Measurements from ENCODE around the gene CAMTA2. TPM values are rescaled to one million over a fixed set of nuclear protein-coding genes. Genes with fewer than 3 reads are reported as not detected.

Gene CAMTA2
- total RNA-seq, 1 donor from 2014 or later = 0.34 TPM

GRCh38 chr17:4942760-4943508, 44.5 kb downstream of the CAMTA2 start:
- H4K20me1 ChIP-seq (ENCODE audit: low read depth) = peaks cover 62% of the 10 kb centered on the region
- peaks cover 25% of the 10 kb centered on the region for H3K4me1 ChIP-seq
- Mint-ChIP-seq H3K9me3 (no peaks in the 10 kb centered on the region), H3K4me3 (peak overlapping the region; percentile 96), H3K27me3 (ENCODE audit: insufficient read depth, low read depth) (peaks cover 11% of the 10 kb centered on the region), H3K36me3 (peaks cover 30% of the 10 kb centered on the region), H3K27ac (no peak overlapping the region), H3K4me1 (peaks cover 44% of the 10 kb centered on the region)
- no peaks in the 10 kb centered on the region for H3K36me3 ChIP-seq
- H3K9ac ChIP-seq = no peak overlapping the region
- H2AFZ ChIP-seq (replicated peaks) = no peak overlapping the region
- H3K4me2 ChIP-seq = no peak overlapping the region
- no peaks in the 10 kb centered on the region for H3K9me3 ChIP-seq (ENCODE audit: low read depth)
- DNase-seq (ENCODE audit: low spot score) = no peak
- no peak overlapping the region for H3K4me3 ChIP-seq
- no peaks in the 10 kb centered on the region for H3K27me3 ChIP-seq
- peaks cover 87% of the 10 kb centered on the region for H3K79me2 ChIP-seq (ENCODE audit: low read depth)
- H3K27ac ChIP-seq = no peak overlapping the region
- peaks cover 83% of the 10 kb centered on the region for H3F3A ChIP-seq (ENCODE audit: low read depth)
- TF ChIP-seq EZH2phosphoT487 (IDR thresholded peaks at IDR 0.05) (no peak), EZH2 (IDR thresholded peaks at IDR 0.05) (no peak), CTCF (IDR thresholded peaks at IDR 0.05) (no peak)

GRCh38 chr17:4941319-4941610, 46.2 kb downstream of the CAMTA2 start:
- peak overlapping the region; percentile 96 for H3K9ac ChIP-seq
- H3K4me3 ChIP-seq = peak overlapping the region; percentile 78
- no peaks in the 10 kb centered on the region for H3K27me3 ChIP-seq
- Mint-ChIP-seq H3K27me3 (ENCODE audit: insufficient read depth, low read depth) (peaks cover 6% of the 10 kb centered on the region), H3K4me1 (peaks cover 36% of the 10 kb centered on the region), H3K36me3 (peaks cover 25% of the 10 kb centered on the region), H3K4me3 (peak overlapping the region; percentile 96), H3K27ac (peak overlapping the region; percentile 79), H3K9me3 (no peaks in the 10 kb centered on the region)
- H3F3A ChIP-seq (ENCODE audit: low read depth) = peaks cover 66% of the 10 kb centered on the region
- TF ChIP-seq CTCF (IDR thresholded peaks at IDR 0.05) (no peak), EZH2phosphoT487 (IDR thresholded peaks at IDR 0.05) (no peak), EZH2 (IDR thresholded peaks at IDR 0.05) (no peak)
- H3K4me1 ChIP-seq = peaks cover 18% of the 10 kb centered on the region
- no peaks in the 10 kb centered on the region for H3K36me3 ChIP-seq
- no peak overlapping the region for H3K27ac ChIP-seq
- H2AFZ ChIP-seq (replicated peaks) = no peak overlapping the region
- DNase-seq (ENCODE audit: low spot score) = no peak
- H4K20me1 ChIP-seq (ENCODE audit: low read depth) = peaks cover 48% of the 10 kb centered on the region
- peak overlapping the region; percentile 100 for H3K4me2 ChIP-seq
- peaks cover 78% of the 10 kb centered on the region for H3K79me2 ChIP-seq (ENCODE audit: low read depth)
- no peaks in the 10 kb centered on the region for H3K9me3 ChIP-seq (ENCODE audit: low read depth)

GRCh38 chr17:4940555-4941318, 46.7 kb downstream of the CAMTA2 start:
- H3K36me3 Mint-ChIP-seq = peaks cover 27% of the 10 kb centered on the region
- Histone ChIP-seq H3K4me2 (peak overlapping the region; percentile 100), H3K4me1 (peaks cover 16% of the 10 kb centered on the region), H3F3A (ENCODE audit: low read depth) (peaks cover 61% of the 10 kb centered on the region), H3K36me3 (no peaks in the 10 kb centered on the region), H3K27me3 (no peaks in the 10 kb centered on the region), H3K79me2 (ENCODE audit: low read depth) (peaks cover 73% of the 10 kb centered on the region), H3K4me3 (peak overlapping the region; percentile 78), H3K27ac (peak overlapping the region; percentile 89), H4K20me1 (ENCODE audit: low read depth) (peaks cover 43% of the 10 kb centered on the region), H3K9ac (peak overlapping the region; percentile 96), H3K9me3 (ENCODE audit: low read depth) (no peaks in the 10 kb centered on the region), H2AFZ (replicated peaks) (peak overlapping the region; percentile 48)
- peak overlapping the region; percentile 100 for H3K27ac Mint-ChIP-seq
- H3K27me3 Mint-ChIP-seq (ENCODE audit: insufficient read depth, low read depth) = peaks cover 6% of the 10 kb centered on the region
- peaks cover 33% of the 10 kb centered on the region for H3K4me1 Mint-ChIP-seq
- DNase-seq (ENCODE audit: low spot score) = no peak
- no peaks in the 10 kb centered on the region for H3K9me3 Mint-ChIP-seq
- TF ChIP-seq EZH2 (IDR thresholded peaks at IDR 0.05) (no peak), EZH2phosphoT487 (IDR thresholded peaks at IDR 0.05) (no peak), CTCF (IDR thresholded peaks at IDR 0.05) (no peak)
- H3K4me3 Mint-ChIP-seq = peak overlapping the region; percentile 96

Measured in neural progenitor cell (in vitro differentiated cells).